Endothelial cell of umbilical vein (primary cell): ENCODE data around the gene B4GALT7. TPM values are rescaled to one million over a fixed set of nuclear protein-coding genes. Genes with fewer than 3 reads are reported as not detected.

Experiments
- BruUV-seq: library from RNA; stranded (reverse); fragments of 400-500 nt; replicated peaks from 2 replicates; lab custom pipeline; 2021; lab: Mats Ljungman, UMichigan
- CTCF ChIA-PET: fragments of 300-600, 350-600 bp; sonication (Branson Sonifier 250); formaldehyde crosslinking; loops from one replicate; lab custom pipeline; 2021; ENCODE audit warnings: antibody characterized with exemption, inconsistent platforms; lab: Charles Lee
- POLR2A ChIA-PET: fragments of 300-600, 350-600 bp; sonication (Branson Sonifier 250); formaldehyde crosslinking; loops from one replicate; lab custom pipeline; 2021; ENCODE audit warnings: antibody characterized with exemption, inconsistent platforms; lab: Charles Lee
- DNase-seq: peaks from one replicate; pipeline ENCODE4 v3.0.0-alpha.2; 2011; ENCODE audit warnings: low read depth, low spot score
- FAIRE-seq: peaks from 2 replicates; lab custom pipeline; 2011; peaks lifted over from hg19 to GRCh38; lab: Jason Lieb, UNC
- H2AFZ ChIP-seq: 2 replicates; pipeline ENCODE4 v1.6.0; 2012; ENCODE audit warnings: low read depth, low read length, control low read depth, inconsistent platforms
- H3K27ac ChIP-seq: 2 replicates; pipeline ENCODE4 v1.5.1; 2011; ENCODE audit warnings: low read depth, mild to moderate bottlenecking, control low read depth, low read length, moderate library complexity; ENCODE audit not compliant: insufficient read depth
- H3K27me3 ChIP-seq, 2 experiments: 2 replicates each; pipeline versions ENCODE4 v1.6.0 to v1.6.1; 2011; ENCODE audit warnings: low read length in 2 of 2, mixed read lengths in 1 of 2; ENCODE audit not compliant: control insufficient read depth in 2 of 2, insufficient read depth in 2 of 2
- H3K36me3 ChIP-seq, 2 experiments: 2 replicates in 1 of 2; 3 replicates in 1 of 2; pipeline ENCODE4 v1.5.1; 2011; ENCODE audit warnings: low read length in 2 of 2, mild to moderate bottlenecking in 1 of 2, moderate library complexity in 1 of 2; ENCODE audit not compliant: control insufficient read depth in 2 of 2, insufficient read depth in 2 of 2; ENCODE audit errors: extremely low read depth in 1 of 2
- H3K4me1 ChIP-seq: 3 replicates; pipeline ENCODE4 v1.5.1; 2011; ENCODE audit warnings: mild to moderate bottlenecking, low read length; ENCODE audit not compliant: control insufficient read depth, insufficient read depth; ENCODE audit errors: extremely low read depth
- H3K4me2 ChIP-seq: 2 replicates; pipeline ENCODE4 v1.6.1; 2011; ENCODE audit warnings: low read length, control low read depth, mixed read lengths; ENCODE audit not compliant: insufficient read depth
- H3K4me3 ChIP-seq, 3 experiments: fragments of 200-600 bp in 1 of 3; sonication (generic), shearing (Covaris generic) in 1 of 3; replicated peaks in 1 of 3; 2 replicates each; pipeline ENCODE4 v1.5.1; 2011 to 2016; ENCODE audit warnings: control low read depth in 3 of 3, low read length in 3 of 3, mild to moderate bottlenecking in 2 of 3, inconsistent platforms in 1 of 3, low read depth in 1 of 3, moderate library complexity in 1 of 3; ENCODE audit not compliant: insufficient read depth in 1 of 3
- H3K79me2 ChIP-seq: 2 replicates; pipeline ENCODE4 v1.6.0; 2012; ENCODE audit warnings: low read length, inconsistent platforms; ENCODE audit not compliant: control insufficient read depth, insufficient read depth
- H3K9ac ChIP-seq: replicated peaks from 2 replicates; pipeline ENCODE3; 2011; ENCODE audit warnings: low read length, control low read depth; ENCODE audit not compliant: insufficient read depth; ENCODE audit errors: extremely low read depth
- H3K9me1 ChIP-seq: replicated peaks from 3 replicates; pipeline ENCODE4 v1.6.0; 2011; ENCODE audit warnings: mild to moderate bottlenecking, low read length; ENCODE audit not compliant: control insufficient read depth, insufficient read depth; ENCODE audit errors: extremely low read depth
- H3K9me3 ChIP-seq: replicated peaks from 2 replicates; pipeline ENCODE4 v1.5.1; 2012; ENCODE audit warnings: low read length, inconsistent platforms; ENCODE audit not compliant: control insufficient read depth, insufficient read depth
- H4K20me1 ChIP-seq: replicated peaks from 2 replicates; pipeline ENCODE3; 2011; ENCODE audit warnings: mild to moderate bottlenecking, low read length; ENCODE audit not compliant: control insufficient read depth, insufficient read depth; ENCODE audit errors: extremely low read depth
- CTCF ChIP-seq, 2 donors: IDR thresholded peaks; 1 replicate in 1 of 2; 2 replicates in 1 of 2; pipeline ENCODE4 v1.5.1; 2011; ENCODE audit warnings: low read length in 2 of 2, mild to moderate bottlenecking in 2 of 2, moderate library complexity in 2 of 2, control low read depth in 1 of 2, inconsistent platforms in 1 of 2, low read depth in 1 of 2; ENCODE audit not compliant: insufficient read depth in 1 of 2; ENCODE audit errors: extremely low read depth in 1 of 2
- EZH2 ChIP-seq: IDR thresholded peaks from 2 replicates; pipeline ENCODE4 v1.6.1; 2012; ENCODE audit warnings: borderline replicate concordance, low read depth, mild to moderate bottlenecking, moderate library complexity, low read length, inconsistent platforms; ENCODE audit not compliant: severe bottlenecking
- FOS ChIP-seq: IDR thresholded peaks from 2 replicates; pipeline ENCODE4 v1.6.1; 2011; ENCODE audit warnings: mild to moderate bottlenecking, low read length, moderate library complexity, borderline replicate concordance; ENCODE audit not compliant: insufficient read depth
- GATA2 ChIP-seq: IDR thresholded peaks from 2 replicates; pipeline ENCODE4 v1.7.0; 2011; ENCODE audit warnings: low read depth, mild to moderate bottlenecking, moderate library complexity, mixed read lengths, low read length; ENCODE audit not compliant: insufficient read length, insufficient read depth
- JUN ChIP-seq: IDR thresholded peaks from 2 replicates; pipeline ENCODE4 v1.6.1; 2011; ENCODE audit warnings: borderline replicate concordance, low read depth; ENCODE audit not compliant: insufficient read length, insufficient read depth
- MAX ChIP-seq: IDR thresholded peaks from 2 replicates; pipeline ENCODE4 v1.6.1; 2011; ENCODE audit not compliant: insufficient read depth, insufficient read length
- MYC ChIP-seq: IDR thresholded peaks from one replicate; pipeline ENCODE4 v1.6.1; 2011; ENCODE audit warnings: mild to moderate bottlenecking, low read depth, low read length
- POLR2A ChIP-seq: IDR thresholded peaks from 2 replicates; pipeline ENCODE4 v1.6.1; 2012; ENCODE audit warnings: low read depth, mild to moderate bottlenecking, control low read depth, low read length
- POLR2AphosphoS5 ChIP-seq: IDR thresholded peaks from 2 replicates; pipeline ENCODE4 v1.6.1; 2012; ENCODE audit warnings: low read depth, mild to moderate bottlenecking, control low read depth, low read length, moderate library complexity; ENCODE audit not compliant: insufficient read depth
- dilution Hi-C: fragments of 300-500 bp; cut with MboI; formaldehyde crosslinking; loops from one replicate; pipeline ENCODE4 v1.15.0; 2019; ENCODE audit warnings: low sequenced_read_pairs; ENCODE audit not compliant: extremely low pct_ligation_motif_present
- intact Hi-C: fragments of 100-400 bp; cut with micrococcal nuclease; formaldehyde crosslinking; loops from one replicate; pipeline ENCODE4 v1.10.0; 2022
- polyA plus RNA-seq, 4 experiments: library from polyadenylated mRNA; depleted of rRNA in 3 of 4; stranded (reverse) in 3 of 4; unstranded in 1 of 4; fragments of >200 nt; gene quantifications; 2 replicates each; pipeline versions ENCODE4 v1.2.1 to v1.2.3, GENCODE V29; 2011 to 2012; ENCODE audit warnings: missing spikeins in 1 of 4
- total RNA-seq: library from RNA; stranded (reverse); gene quantifications from 2 replicates; pipeline ENCODE4 v1.2.3, GENCODE V29; 2021

The B4GALT7 gene
- total and polyA plus RNA-seq, 2 donors (not counting 3 experiments of a cell fraction or from before 2014, with no cell fraction given), result 35.1 to 78.9 TPM

- H3K9me3 ChIP-seq, result no peaks in the 10 kb centered on the region
- H3K27ac ChIP-seq, result no peak overlapping the region
- no peak overlapping the region for H3K4me3 ChIP-seq
- H3K9ac ChIP-seq, result no peak overlapping the region
- no peaks in the 10 kb centered on the region for H3K4me1 ChIP-seq
- DNase-seq (no peak), FAIRE-seq (no peak)
- BruUV-seq, result no TSS peak
- H3K9me1 ChIP-seq, result no peaks in the 10 kb centered on the region
- H3K36me3 ChIP-seq, result no peaks in the 10 kb centered on the region
- intact Hi-C loops, result no loop called here
- H3K79me2 ChIP-seq, result no peaks in the 10 kb centered on the region
- dilution Hi-C loops, result no loop called here
- no peak for TF ChIP-seq MYC
- no peak for TF ChIP-seq POLR2A
- TF ChIP-seq JUN, result no peak
- TF ChIP-seq FOS, result no peak
- TF ChIP-seq EZH2, result no peak
- no peak for TF ChIP-seq CTCF (IDR thresholded peaks at IDR 0.05; ENCODE audit: extremely low read depth in 1 of 2, insufficient read depth in 1 of 2, low read depth in 1 of 2, low read length in 2 of 2)
- no peak for TF ChIP-seq MAX
- TF ChIP-seq POLR2AphosphoS5, result no peak
- no peak for TF ChIP-seq GATA2
- no peak overlapping the region for H3K4me2 ChIP-seq
- no peak overlapping the region for H2AFZ ChIP-seq
- ChIA-PET POLR2A (no interaction called here), CTCF (interaction anchor here (0.6 kb wide), 1 partner anchor 676 kb away, joined by 3 read pairs; no protein-coding TSS in a partner anchor)
- peaks cover 0 to 1% of the 10 kb centered on the region in 2 experiments for H3K27me3 ChIP-seq
- no peaks in the 10 kb centered on the region for H4K20me1 ChIP-seq
Measured at GRCh38 chr5:177575488-177575887, 24.4 kb upstream of the B4GALT7 start.
